Stimulated activated CD4-positive, alpha-beta T cell treated with anti-CD3 and anti-CD28 coated beads, Interleukin-2, amount 100 ng/mL, for 48 hours (primary cell): ENCODE measurements around the gene MAML2.

Source experiments
- DNase-seq, 2 donors: peaks; one replicate each; pipeline ENCODE4 v3.0.0-alpha.2; 2020

Gene MAML2

DNA sequence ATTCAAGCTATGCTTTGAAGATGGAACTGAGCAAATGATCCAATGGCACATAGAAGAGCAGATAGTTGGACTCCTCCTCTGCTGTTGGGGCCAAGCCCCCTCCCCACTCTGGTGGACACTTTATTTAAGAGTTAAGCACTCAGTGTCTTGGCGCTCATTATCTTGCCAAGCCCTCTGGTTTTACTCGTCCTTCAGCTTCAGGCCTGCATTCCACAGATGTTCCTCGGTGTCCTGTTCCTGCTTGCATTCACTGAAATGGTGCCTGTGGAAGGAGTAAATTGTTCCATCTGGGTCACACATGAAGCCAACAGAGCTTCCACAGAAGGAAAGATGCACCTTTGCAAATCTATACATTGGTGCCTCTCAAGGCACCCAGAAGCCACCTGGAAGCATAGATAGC is 26.1 kb downstream of the MAML2 start:
- DNase-seq: no peak

DNA sequence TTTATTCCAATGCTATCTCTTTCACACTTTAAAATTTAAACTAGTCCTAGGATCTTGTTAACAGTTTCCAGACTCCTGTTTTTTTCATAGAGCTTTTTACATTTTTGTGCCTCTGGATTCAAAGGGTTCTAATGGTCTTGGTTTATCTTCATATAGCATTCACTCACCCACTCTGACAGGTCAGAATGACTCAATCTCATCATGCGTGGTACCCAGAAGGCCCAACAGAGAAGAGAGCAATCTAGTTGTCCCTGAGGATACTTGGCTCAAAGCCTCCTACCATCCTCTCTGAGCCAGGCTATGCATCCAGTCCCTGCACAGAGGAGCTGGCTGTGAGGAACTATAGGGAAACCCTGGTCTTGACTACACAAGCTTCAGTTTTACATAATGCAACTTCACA is 27.5 kb downstream of the MAML2 start:
- no peak for DNase-seq

DNA sequence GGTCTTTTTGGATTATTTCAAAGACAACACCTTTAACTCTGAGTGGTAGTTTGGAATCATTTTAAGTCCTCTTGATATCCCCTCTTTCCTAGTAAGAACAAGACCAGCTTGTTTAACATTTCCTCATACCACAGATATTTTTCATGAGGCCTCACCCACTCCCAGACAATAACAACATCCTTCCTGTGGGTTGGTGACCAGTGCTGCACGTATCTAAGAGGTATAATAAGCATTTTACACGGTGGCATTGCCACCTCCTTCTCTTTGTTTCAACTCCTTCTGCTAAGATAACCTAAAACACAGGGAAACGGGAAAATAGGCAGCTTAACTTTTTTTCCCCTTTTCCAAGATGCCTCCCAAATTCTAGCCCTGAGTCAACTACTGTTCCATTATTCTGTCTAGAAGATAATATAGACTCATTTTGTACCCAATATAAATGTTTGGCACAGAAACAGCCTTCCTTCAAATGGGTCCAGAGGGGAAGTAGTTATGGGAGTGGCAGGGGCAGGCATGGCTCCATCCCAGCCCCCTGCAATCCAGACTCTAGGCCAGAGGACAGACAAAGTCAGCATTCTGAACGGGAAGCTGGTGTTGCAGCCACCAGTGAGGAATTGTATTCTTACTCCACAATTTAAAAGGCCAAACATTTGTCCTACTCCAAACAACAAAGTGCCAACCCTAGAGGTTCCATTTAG is 28.5 kb downstream of the MAML2 start:
- no peak for DNase-seq

DNA sequence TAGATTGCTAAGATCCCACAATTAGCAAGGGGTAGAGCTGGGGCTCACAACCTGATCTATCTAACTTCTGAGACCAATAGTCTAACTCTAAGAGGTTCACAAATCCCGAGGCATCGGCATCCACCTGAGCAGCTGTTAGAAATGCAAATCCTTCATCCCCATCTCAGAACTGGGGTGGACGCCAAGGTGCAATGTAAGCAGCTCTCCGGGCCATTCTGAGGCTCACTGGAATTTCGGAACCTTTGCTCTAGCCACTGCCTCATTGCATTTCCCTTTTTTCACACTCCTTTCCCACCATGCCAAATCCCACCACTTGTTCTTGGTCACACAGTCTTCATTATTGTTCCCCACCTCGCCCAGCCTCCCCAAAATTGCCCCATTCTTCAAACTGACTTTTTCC is 29.8 kb downstream of the MAML2 start:
- no peak for DNase-seq

DNA sequence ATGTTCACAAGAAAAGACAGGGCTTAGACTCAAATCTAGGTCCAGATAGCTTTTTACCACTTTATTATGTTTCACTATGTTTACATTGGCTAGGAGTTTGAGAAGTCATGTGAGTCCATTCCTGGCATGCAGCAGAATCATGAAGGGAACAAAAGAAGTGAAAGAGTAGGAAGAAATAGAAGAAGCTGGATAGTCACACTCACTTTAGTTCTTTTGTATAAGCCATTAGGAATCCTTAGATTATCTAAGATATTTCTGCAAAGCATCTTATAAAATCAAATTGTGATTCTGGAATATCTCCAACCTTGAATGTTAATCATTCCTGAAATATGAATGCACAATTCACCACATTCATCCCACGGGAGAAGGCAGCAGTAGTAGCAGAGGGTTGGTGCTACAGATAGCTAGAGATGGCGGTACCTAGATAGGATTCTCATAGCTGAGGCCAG is 31.9 kb downstream of the MAML2 start:
- no peak for DNase-seq

DNA sequence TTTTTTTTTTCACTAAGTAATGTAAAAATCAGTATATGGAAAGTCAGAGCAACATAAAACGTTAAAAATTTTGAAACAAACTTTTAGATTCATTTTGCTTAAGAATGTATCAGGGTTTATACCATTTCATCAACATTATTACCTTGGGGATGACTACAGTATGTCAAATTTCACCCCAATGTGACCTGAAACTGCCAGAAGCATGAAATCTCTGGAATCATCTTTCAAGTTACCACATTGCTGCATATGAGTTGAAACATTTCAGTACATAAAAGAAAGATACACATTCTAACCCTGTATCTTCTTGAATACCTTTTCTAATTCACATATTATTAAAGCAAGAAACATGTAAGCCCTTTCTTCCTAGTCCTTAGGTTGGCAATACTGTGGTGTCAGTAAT is 32.8 kb downstream of the MAML2 start:
- DNase-seq: no peak

DNA sequence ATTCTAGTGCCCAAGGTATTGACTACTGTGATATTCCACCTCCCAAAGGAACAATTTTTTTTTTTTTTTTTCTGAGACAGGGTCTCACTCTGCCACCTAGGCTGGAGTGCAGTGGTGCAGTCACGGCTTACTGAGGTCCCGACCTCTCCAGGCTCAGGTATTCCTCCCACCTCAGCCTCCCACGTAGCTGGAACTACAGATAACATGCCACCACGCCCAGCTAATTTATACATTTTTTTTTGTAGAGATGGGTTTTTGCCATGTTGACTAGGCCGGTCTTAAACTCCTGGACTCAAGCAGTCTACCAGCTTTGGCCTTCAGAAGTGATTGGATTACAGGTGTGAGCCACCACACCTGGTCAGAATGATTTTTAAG is 33.4 kb downstream of the MAML2 start:
- no peak for DNase-seq

DNA sequence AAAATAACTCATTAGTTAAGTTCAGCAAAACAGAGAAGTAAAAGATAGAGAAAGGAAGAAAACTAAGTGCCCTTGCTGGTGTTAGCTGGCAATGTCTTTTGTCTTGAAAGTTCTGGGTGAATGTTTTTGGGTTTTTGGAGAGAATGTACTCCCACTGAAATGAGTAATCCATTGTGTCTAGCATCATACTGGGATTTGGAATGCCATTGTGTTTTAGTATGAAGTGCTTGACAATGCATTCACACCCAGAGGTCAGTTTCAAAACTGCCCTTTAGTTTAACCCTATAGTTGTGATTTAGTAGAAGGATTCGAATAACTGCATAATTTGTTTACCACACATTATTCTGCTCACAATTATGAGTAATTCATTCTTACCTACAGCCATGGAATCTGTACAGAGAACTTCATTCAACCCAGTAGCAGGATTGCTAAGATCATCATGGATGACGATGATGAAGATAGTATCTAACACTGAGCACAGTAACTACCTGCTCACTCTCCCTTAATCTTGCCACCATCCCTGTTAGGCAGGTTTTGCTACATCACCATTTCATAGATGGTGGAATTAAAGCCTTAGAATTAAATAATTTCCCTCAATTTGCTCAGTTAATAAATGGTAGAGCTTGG is 33.9 kb downstream of the MAML2 start:
- DNase-seq: no peak

DNA sequence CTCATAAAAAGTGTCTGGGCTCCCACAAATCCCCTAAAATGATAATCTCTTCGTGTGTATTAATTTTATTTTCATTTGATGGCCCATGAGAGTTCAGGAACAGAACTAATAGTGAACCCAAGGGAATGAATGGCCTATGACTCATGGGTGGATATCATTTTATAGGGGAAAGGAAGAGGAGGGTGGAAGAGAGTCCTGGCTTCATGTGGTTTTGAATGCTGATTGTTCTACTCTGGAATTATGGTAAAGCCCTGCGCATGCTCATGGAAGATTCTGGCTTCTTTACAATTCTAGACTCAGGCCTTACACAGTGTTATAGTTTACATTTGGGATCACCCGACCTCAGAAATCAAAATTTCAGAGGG is 35.2 kb downstream of the MAML2 start:
- no peak for DNase-seq

DNA sequence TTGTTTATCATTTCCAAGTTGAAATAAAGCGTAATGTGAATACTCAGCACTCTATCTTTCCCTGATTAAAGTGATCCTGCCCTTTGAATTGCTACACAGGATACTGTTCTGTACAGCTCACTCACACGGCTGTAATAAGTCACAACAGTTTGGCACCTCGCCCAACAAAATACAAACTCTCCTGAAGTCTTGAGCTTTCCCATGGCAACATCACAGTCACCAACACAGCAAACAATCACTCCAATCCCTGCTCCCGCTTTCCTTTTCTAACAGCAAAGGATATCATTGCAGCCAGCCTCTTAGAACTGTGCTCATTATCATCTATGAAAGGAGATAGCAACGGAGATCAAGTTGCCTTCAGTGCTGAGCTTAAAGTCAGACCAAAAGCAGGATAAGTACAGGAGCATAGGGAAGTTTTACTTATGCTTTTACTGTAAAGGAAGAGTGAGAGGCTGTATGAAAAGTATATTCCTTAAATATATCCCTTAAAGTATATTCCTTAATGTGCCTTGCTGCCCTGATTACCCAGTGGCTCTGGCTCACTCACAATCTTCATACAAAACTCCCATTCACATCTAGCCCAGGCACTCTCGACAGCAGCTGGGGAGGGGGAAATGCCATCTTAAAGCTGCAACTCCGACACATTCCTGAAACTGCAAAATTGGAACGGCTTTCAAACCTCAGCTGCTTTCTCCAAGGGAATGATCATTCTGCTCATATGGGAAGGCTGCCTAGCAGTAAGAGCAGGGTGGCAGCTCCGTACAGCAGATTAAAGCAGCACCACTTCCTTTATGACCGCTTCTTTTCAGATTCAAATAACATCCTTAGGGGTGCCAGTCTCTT is 35.8 kb downstream of the MAML2 start:
- DNase-seq: no peak

DNA sequence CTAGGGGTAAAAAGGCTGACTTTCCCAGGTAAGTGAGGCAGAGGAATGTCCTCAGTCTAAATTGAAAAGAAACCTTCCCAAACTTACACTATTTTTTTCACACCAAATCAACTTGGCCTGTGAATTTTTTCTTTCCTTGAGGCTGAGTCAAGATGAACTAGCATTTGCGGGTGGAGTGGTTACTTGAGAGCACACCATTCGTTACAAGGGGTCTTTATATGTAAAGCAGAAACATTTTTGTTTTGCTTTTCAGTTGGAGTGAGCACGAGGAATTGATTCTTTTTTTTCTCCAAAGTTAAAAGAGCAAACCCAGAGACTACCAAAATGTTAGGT is 36.4 kb downstream of the MAML2 start:
- no peak for DNase-seq

DNA sequence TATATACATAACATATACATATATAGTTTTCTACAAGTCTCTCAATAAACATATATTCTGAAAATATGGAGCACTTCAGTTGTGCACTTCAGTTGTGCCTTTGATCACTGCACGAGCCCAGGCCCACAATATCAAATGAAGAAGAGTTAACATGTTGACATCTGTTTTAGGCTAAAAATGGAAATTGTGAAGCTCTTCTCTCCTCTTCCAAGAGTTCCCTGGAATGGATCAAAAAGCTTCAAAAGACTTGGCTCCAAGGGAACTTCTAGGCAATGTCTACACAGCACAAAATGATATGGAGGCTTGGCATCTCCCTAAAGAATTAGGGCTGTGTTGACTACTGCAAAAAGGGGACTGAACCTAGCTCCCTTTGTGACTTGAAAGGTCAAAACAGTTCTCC is 36.9 kb downstream of the MAML2 start:
- DNase-seq: no peak

DNA sequence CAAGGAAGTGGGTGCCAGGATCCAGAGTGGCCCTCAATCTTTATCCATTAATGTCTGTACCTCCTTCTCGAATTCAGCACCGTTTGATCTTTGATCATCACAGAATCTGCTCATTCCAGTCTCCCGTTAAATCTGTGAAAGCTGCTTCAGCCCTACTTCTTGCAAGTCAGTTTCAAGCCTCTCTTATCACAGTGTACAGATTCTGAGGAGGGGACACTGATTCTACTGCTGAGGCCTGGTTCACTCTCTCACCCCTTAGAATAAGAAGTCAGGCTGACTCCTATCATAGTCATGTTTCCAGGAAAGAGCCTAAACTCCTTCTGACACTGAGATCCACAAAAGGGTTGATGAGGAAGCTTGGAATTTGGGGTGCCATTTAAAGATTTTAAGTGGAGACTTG is 39.0 kb downstream of the MAML2 start:
- no peak for DNase-seq

DNA sequence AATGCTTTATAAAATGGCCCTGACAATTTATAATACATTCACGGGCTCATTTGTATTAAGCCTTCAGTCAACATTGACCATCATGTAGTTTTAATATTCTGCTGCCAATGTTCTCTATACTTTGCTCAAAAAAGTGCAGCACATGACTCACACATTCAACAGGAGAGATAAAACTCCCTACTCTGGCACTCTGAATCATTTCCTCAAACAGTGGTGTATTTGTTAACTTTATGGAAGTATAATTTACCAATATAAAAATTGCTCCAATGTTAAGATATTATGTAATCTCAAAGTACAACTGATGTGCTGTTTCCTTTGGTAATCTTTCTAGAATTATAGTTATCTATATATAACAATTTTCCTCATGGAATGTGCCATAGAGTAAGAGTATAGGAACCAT is 39.9 kb downstream of the MAML2 start:
- no peak for DNase-seq

DNA sequence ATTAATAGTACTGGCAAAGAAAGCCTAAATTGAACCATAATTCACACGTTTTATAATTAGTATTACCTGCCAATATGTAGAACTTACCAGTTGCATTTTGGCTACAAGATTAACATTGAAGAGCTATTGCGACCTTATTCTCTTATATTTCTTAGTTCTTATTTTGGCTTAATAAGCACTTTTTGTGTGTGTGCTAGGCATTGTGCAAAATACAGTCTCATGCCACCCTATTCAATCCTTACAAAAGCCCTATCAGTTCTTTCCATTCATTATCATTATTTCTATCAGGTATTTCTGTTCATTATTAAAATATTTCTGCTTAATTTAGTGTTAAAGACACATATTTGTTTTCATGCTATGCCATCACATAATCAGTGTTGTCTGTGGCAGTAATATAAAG is 41.2 kb downstream of the MAML2 start:
- DNase-seq: no peak

DNA sequence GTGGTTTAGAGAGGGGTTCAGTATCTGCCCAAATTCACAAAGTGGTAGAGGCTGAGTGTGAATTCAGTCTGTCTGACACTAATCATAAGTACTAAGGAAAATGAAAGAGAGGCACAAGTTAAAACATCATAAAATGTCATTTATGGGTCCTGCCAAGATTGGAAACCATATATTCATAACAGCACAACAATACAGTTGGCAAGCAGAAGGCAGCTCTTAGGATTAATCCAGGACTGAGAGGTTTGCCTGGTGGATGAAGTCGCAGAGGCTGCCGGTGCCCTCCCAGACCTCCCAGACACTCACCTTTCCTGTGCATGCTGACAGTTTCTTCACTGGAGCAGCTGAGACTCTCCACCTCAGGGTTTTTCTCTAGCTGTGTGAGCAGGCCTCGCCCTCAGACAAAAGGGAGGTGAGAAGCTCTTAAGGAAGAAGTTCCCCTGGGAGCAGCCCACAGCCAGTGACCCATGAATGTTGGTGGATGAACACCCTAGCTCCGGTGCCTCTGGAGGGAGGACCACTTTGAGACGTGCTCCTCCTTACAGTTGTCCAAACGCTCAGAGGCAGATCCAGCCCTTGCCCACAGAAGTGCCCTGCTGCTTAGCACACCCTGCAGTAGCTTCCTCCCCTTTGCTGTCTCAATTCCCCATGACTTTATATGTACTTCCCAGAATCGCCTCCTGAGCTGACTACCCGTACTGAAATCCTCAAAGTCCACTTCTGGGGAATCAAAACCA is 43.7 kb downstream of the MAML2 start:
- DNase-seq: no peak

DNA sequence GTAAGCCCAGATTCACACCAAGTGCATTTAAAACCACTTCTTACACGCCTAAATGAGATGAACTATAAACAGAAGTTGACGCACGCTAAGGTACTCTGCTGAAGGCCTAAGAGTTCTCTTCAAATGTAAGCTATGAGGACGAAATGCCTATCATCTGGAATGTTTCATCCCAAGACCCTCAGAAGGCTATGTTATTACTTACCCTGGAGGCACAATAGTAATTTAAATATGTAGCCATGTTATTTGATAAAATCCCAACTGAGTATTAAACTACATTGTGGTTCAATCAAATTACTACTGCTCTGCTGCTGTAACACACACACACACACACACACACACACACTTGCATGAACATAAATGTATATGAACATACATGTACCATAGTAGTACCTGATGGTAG is 47.6 kb downstream of the MAML2 start:
- no peak for DNase-seq

DNA sequence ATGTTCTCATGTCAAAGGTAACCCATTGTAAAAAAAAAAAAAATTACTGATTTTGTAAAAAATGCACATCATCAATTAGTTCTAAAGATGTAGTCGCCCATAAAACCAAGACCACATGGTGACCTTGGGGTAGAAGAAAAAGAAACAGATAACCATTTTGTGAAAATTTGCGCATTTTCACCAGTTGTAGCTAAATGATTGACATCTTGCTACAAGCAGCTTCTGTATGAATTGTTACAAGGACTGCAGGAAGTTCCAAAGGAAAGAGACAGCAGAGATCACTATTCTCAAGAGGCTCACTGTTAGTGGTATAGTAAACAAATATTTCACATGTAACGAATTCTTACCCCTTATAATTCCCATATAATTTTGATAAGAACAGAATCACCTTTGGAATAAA is 48.7 kb downstream of the MAML2 start:
- no peak for DNase-seq

DNA sequence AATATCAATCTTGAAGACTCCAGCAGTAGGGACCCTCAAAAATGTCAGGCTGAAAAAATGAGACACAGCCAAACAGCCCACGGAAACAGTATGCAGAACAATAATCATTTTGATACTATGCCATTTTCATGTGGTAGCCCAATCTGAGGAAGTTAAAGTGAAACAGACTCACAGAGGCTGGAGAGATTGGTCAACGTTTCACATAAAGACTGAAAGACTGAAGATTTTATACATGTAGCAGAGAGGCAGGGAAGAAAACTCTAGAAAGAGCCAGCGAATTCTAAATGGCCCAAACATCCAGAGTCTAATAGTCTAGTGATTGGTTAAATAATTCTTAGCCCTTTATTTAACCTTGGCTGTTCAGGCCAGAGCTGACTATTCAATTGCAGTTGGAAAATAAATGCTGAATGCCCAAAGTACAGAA is 49.4 kb downstream of the MAML2 start:
- DNase-seq: no peak

DNA sequence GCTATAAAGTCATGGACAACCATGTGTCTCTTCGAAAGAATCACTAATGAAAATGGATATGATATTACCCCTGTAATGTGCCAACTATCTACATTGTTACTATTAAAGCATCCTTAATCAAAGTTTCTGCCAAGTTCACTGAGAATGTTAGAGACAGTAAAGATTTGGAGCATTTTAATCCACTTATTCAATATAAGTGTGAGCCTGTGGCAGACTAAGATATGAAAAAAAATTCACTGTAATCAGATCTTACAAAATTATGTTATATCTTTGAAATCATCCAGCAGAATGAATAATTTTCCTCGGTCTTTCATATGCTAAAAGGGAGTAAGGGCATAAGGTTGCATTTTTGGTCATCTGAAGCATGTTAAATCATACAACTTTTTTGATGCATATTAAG is 49.9 kb downstream of the MAML2 start:
- no peak for DNase-seq

DNA sequence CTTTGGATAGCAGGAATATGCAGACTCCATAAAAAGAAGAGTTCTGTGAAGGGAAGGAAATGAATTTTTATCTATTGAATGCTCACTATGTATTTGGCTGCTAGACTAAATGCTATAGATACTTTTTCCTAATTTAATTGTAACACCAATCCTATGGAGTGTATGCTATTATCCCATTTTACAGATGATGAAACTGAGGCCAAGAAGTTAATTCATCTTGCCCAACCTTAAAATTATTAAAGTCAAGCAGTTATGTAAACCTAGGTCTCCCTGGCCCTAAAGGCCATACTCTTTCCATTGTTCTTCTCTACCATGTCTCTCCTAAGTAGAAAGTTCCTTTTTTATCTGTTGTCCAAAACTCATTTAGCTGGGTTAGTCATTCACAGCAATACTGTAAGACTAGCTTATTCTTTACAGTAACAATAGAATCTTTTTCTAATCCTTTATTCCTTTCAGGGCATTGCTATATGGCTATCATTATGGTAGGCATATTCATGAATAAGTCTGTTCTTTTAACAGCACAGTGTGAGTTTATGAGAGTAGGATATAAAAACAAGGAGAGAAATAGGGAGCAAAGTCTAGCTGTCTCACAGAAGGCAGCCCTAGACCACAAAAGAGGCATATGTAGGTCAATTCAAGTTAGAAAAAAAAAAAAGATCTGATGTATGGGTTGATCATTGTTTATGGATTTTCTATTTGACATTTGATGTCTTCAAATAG is 50.5 kb downstream of the MAML2 start:
- no peak for DNase-seq

DNA sequence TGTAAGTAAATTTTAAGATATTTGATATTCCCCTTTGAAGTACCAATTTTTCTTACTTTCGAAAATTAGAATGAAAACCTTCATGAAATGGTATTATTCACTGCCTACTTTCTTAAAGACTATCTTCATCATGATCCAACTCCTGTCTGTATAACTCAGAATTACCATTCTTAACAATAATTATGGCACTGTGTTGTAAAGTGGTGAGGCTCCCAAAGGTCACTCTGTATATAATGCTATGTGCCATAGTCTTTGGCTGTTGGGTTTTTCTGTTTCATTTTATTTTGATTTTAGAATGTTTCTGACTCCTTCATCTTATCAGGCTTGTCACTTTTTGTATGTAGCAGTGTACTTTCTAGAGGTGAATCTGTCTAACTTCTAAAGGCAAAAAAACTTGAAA is 52.4 kb downstream of the MAML2 start:
- no peak for DNase-seq

DNA sequence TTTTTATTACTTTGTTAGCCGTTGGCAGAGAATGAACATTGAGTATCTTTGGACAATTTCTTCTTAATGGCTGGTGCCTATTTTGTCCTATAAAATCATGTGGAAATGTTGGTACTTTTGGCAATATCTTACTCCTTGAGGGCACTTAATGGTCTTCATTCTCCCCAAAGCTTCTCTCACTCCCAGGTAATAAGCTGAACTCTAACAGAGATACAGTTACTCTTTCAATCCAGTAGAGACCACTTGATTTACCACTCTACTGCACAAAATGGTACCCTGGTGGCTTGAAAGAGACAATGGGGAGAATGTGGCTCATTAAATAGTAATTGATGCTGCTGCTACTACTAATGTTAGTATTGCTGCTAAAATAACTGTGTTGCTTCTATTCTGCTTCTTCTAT is 53.0 kb downstream of the MAML2 start:
- no peak for DNase-seq
